GM19239 (cell line): Measurements from ENCODE around the gene TMEM174.
"Not testable (repeated sequence)": the region's sequence is repeated elsewhere in the genome, so short reads cannot be mapped to it uniquely, and the experiment has no call there.

ENCODE experiments used
- DNase-seq: peaks from one replicate; pipeline ENCODE4 v3.0.0; 2011; ENCODE audit warnings: low spot score; ENCODE audit not compliant: insufficient read length
- FAIRE-seq: peaks from 2 replicates; lab custom pipeline; 2011; peaks lifted over from hg19 to GRCh38; lab: Jason Lieb, UNC

Gene TMEM174

GRCh38 chr5:73188764-73189531, 16.0 kb downstream of the TMEM174 start:
- FAIRE-seq (peak; percentile 11), DNase-seq (no peak)

DNA sequence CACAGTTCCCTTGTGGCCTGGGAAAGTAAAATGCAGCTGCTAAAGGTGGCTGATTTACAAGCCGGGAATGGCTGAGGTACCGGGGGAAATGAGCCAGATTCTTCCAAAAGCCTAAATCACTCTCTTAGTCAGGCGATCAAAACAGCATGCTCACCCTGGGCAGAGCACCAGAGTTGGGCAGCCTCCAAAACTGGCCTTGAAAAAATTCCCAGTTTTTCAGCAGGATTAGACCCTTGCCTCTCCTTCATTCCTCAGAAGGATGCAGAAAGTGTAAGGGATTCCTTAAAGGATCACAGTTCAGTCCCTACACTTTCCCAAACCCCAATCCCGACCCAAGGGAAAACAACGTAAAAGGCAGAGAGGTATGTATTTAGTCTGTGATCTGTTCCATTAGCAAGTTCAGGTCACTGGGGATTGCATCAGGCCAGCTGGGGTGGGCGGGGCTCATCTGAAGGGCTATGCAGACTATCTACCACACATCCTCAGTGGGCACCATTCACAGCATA, 16.9 kb downstream of the TMEM174 start:
- no peak for DNase-seq
- no peak for FAIRE-seq

DNA sequence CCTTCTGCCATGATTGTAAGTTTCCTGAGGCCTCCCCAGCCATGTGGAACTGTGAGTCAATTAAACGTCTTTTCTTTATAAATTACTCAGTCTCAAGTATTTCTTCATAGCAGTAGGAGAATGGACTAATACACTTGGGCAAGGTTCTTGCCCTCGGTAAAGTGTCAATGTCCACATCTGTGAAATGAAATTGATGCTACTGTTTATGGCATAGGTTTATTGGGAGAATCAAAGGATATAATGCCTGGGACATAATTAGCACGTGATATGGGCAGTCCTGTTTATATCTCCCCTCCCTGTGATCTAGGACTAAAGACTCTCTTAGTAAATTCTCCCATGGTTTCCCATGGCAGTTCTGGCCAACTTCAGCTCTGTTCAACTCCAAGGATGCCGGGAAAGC, 19.4 kb downstream of the TMEM174 start:
- DNase-seq (no peak), FAIRE-seq (no peak)

DNA sequence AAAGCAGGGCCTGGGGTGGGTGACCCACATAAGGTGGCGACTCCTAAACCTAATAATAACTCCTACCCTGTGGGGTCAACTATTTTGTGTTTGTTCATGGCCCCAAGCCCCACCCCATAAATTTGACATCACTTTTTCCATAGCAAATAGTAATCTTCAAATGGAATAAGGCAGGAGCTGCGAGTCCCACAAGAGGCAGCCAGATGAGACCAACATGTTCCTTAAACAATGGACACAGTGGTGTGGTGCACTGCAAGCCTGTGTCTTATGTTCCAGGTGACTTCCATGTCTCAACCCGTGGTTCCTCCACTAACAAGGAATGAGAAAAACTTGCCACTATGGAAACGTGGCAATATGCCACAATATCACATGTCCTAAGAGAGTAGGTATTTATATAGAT, 20.6 kb downstream of the TMEM174 start:
- FAIRE-seq: no peak
- no peak for DNase-seq

GRCh38 chr5:73196201-73196600, 23.2 kb downstream of the TMEM174 start:
- FAIRE-seq (no peak), DNase-seq (no peak)

GRCh38 chr5:73197637-73198257, 24.8 kb downstream of the TMEM174 start:
- FAIRE-seq: no peak
- no peak for DNase-seq

- DNase-seq: no peak
- FAIRE-seq: no peak
Measured at GRCh38 chr5:73198833-73199592, 26.0 kb downstream of the TMEM174 start.

GRCh38 chr5:73199671-73200070, 26.7 kb downstream of the TMEM174 start:
- FAIRE-seq (no peak), DNase-seq (no peak)

DNA sequence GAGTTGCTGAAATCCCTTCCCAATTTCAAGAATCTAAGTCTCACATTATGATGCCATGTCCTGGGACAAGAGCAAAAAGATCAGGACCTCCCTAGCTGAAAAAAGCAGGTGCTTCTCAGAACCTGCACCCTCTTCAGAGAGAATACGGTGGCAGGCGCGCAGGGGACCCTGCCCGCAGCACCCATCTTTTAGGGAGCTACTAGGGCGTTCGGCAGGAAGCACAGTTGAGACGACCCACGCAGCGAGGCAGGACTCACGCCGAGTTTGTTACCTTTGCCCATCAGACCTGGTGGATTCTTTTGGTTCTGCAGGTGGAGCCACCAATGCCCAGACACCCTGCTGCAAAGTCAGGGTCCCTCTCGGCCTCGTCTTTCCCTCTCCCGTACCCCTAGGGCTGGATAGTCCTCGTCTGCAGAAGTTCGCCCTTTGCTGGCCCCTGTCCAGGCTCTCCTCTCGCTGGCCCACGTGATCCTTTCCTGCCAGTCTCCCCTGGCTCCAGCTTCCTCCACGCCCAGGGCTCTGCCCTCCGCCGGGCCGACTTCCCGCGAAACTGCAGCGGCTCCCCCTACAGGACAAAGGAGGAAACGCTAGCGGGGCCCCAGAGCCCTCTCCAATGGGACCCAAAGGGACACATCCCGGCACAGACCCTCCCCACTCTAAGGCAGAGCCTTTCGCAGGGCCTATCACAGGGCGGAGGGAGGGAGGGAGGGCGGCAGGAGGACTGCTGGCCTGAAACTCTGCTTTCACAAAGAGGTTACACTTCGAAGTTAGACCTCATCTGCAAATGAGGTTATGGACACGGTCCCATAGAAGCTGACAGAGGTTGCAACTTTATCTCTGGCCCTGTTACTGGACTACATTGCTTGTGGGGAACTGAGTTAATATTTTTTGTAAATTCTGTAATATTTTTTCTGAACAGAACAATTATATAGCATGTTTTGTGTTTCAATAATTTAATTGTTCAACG, 28.8 kb downstream of the TMEM174 start:
- DNase-seq (peak; percentile 48), FAIRE-seq (peak; percentile 48)

DNA sequence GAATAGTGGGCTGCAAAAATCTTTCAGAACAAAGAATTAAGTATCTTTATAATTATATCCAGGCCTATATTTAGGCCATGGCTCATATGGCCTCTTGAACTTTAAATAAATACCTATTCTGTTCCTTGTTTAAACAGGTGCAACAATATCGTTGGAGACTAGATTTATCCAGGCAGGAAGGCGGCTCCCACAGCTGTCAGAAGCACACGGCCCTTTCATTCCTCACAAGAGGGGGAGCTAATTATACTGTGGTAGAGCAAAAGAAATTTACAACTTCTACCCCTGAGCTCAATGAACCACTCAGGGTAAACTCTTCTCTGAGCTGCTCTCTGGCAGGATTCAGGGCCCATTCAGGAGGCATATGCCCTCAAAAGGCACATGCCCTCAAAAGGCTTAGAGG, 31.3 kb downstream of the TMEM174 start:
- no peak for FAIRE-seq
- DNase-seq: no peak

DNA sequence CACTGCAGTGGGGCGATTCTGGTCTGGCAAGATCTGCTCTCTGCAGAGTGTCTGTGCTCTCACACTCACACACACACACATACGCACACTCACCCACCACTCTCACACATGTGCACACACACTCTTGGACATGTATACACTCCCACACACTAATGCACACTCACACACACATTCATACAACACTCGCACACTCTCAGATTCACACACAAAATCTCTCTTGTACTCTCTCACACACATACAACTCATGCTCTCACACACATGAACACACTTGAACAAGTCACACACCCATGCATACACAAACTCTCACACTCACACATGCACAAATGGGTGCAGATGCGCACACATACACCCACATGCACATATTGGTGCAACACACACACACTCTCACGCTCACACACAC, 31.7 kb downstream of the TMEM174 start:
- FAIRE-seq (no peak), DNase-seq (no peak)

DNA sequence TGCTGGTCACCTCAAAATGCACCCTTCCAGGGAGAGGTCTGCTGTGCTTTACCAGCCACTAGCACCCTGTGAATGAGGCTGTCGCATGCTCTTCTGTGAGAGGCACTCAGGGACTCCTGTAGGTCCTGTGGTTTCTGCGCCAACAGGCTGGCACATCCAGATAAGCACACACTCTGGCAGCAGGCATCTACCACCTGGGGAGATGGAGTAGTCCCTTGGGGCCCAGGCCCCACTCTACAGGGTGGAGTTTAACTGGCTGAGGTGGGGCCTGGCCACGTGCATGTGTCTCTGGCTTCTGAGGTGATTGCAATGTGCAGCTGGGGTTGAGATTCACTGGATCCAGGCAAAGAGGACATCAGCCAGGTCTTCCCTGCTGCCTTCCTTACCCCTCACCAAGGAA, 32.3 kb downstream of the TMEM174 start:
- DNase-seq: no peak
- no peak for FAIRE-seq

GRCh38 chr5:73207239-73207638, 34.2 kb downstream of the TMEM174 start:
- FAIRE-seq, DNase-seq: not testable (repeated sequence)

- not testable (repeated sequence) for DNase-seq, FAIRE-seq
Measured at GRCh38 chr5:73209075-73209474, 36.1 kb downstream of the TMEM174 start.

GRCh38 chr5:73212693-73213092, 39.7 kb downstream of the TMEM174 start:
- not testable (repeated sequence) for DNase-seq, FAIRE-seq

- FAIRE-seq (no peak), DNase-seq (no peak)
Measured at GRCh38 chr5:73213566-73213998, 40.6 kb downstream of the TMEM174 start.

DNA sequence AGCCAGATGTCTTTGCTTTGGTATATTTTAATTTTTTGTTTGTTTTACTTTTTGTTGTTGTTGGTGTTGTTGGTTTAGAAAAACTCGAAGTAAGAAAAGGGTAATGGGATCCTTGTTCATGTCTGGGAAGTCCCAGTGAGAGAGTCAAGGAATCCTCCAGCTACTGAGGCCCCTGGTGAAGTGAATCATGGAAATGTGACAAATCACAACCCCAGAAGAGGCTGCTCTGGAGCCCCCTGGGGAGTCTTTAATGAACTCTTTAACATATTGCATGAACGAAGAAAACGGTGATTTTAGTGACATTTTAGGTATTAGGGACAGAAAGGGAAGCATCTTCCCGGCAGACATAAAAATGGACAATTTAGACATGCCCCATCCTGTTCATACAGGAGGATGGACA, 41.3 kb downstream of the TMEM174 start:
- DNase-seq (no peak), FAIRE-seq (no peak)

- FAIRE-seq: no peak
- no peak for DNase-seq
Measured at GRCh38 chr5:73214996-73215395, 42.0 kb downstream of the TMEM174 start.

DNA sequence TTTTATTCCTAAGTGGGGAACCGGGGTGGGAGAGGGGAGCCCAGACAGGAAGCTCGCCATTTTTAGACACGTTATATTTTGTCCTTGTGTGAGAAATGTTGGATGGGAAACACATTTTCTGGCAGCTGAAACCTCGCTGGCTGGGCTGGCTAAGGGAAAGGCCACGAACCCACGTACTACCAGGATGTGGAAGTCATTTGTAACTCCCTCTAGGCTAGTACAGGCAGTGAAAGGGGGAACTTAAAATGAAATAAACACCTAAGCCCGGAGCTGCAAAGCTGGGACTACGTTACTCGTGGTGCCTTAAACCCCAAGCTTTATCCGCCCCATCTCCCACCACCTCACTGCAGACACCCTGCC, 42.5 kb downstream of the TMEM174 start:
- DNase-seq (no peak), FAIRE-seq (no peak)
